ENCODE results near the gene PLCB1.

PLCB1 gene

DNA sequence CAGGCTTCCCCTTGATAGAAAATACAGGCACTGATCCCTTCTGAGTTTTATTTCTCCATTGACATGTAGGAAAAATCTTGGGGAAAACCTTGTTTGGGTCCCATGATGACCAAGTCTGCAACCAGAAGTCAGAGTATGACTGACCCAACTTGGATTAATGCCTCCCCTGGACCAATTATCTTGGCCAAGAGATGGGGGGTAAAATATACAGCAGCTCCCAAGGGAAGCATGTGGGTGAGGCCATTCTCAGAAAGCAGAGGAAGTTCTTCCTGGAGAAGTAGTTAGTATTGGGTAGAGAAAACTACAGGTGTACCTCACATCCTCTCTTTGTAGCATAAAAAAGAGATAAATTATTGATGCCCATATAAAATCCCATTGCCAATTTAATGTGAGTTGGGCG, 651.7 kb downstream of the PLCB1 start:
- Mint-ChIP-seq H3K36me3 (no peaks in the 10 kb centered on the region), H3K4me3 (no peak overlapping the region), H3K4me1 (no peaks in the 10 kb centered on the region), H3K27ac (no peak overlapping the region), H3K27me3 (no peaks in the 10 kb centered on the region), H3K9me3 (peaks cover 3% of the 10 kb centered on the region)
- DNase-seq (ENCODE audit: low spot score in 2 of 2) (no peak), ATAC-seq (ENCODE audit: low read depth) (no peak)

GRCh38 chr20:8786383-8786782, 654.3 kb downstream of the PLCB1 start:
- no peak overlapping the region for H3K27ac Mint-ChIP-seq
- DNase-seq (ENCODE audit: low spot score in 2 of 2) (no peak), ATAC-seq (ENCODE audit: low read depth) (no peak)
- no peaks in the 10 kb centered on the region for H3K9me3 Mint-ChIP-seq
- no peak overlapping the region for H3K4me3 Mint-ChIP-seq
- H3K4me1 Mint-ChIP-seq = no peaks in the 10 kb centered on the region
- H3K27me3 Mint-ChIP-seq = no peaks in the 10 kb centered on the region
- H3K36me3 Mint-ChIP-seq = no peaks in the 10 kb centered on the region

DNA sequence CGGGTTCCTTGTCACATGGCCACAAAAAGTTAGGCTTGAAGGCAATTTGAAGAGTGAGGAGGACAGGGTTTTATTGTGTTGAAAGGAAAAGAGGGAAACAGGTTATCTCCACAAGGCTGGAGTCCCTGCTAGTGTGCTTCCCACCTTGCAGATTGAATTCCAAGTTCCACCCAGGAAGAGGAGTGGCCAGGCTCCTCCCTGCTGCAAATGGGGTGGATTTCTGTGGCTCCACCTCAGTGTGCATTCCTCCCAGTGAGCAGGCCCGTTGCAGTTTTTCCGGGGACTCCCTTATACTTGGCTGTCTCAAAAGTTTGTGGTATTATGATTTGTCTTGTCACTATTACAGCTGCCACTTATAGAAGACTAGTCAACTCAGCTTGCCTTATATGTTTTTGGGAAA, 655.0 kb downstream of the PLCB1 start:
- ATAC-seq (ENCODE audit: low read depth) (no peak), DNase-seq (ENCODE audit: low spot score in 2 of 2) (no peak)
- no peak overlapping the region for H3K4me3 Mint-ChIP-seq
- H3K9me3 Mint-ChIP-seq = no peaks in the 10 kb centered on the region
- H3K4me1 Mint-ChIP-seq = no peaks in the 10 kb centered on the region
- H3K27me3 Mint-ChIP-seq = no peaks in the 10 kb centered on the region
- H3K27ac Mint-ChIP-seq = no peak overlapping the region
- H3K36me3 Mint-ChIP-seq = no peaks in the 10 kb centered on the region

DNA sequence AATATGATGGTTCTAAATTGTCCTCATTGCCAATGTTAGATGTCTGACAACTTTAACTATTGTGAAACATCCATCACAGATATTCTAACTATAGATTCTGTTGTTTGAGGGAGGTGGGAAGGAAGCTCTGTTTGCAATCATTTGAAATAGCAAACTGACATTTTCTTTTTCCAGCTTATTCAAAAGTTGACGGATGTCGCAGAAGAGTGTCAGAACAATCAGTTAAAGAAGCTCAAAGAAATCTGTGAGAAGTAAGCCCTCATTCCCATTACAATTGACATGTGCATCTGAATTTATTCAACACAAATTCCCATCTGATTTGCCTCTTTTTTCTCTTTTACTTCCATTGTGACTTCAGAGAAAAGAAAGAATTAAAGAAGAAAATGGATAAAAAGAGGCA, 656.2 kb downstream of the PLCB1 start:
- ATAC-seq (ENCODE audit: low read depth) (no peak), DNase-seq (ENCODE audit: low spot score in 2 of 2) (no peak)
- no peaks in the 10 kb centered on the region for H3K9me3 Mint-ChIP-seq
- H3K27ac Mint-ChIP-seq = no peak overlapping the region
- no peak overlapping the region for H3K4me3 Mint-ChIP-seq
- H3K27me3 Mint-ChIP-seq = no peaks in the 10 kb centered on the region
- no peaks in the 10 kb centered on the region for H3K4me1 Mint-ChIP-seq
- H3K36me3 Mint-ChIP-seq = no peaks in the 10 kb centered on the region

- no peaks in the 10 kb centered on the region for H3K4me1 Mint-ChIP-seq
- no peak overlapping the region for H3K27ac Mint-ChIP-seq
- no peak for DNase-seq (ENCODE audit: low spot score in 2 of 2)
- no peaks in the 10 kb centered on the region for H3K9me3 Mint-ChIP-seq
- ATAC-seq (ENCODE audit: low read depth) = no peak
- H3K27me3 Mint-ChIP-seq = no peaks in the 10 kb centered on the region
- no peak overlapping the region for H3K4me3 Mint-ChIP-seq
- no peaks in the 10 kb centered on the region for H3K36me3 Mint-ChIP-seq
These were observed 656.8 kb downstream of the PLCB1 start for GRCh38 chr20:8788831-8789230.

- Mint-ChIP-seq H3K27me3 (no peaks in the 10 kb centered on the region), H3K36me3 (no peaks in the 10 kb centered on the region), H3K4me1 (no peaks in the 10 kb centered on the region), H3K27ac (no peak overlapping the region), H3K9me3 (no peaks in the 10 kb centered on the region), H3K4me3 (no peak overlapping the region)
- no peak for ATAC-seq (ENCODE audit: low read depth)
- no peak for DNase-seq (ENCODE audit: low spot score in 2 of 2)
These were observed 658.5 kb downstream of the PLCB1 start for GRCh38 chr20:8790442-8791074.

- Mint-ChIP-seq H3K4me1 (no peaks in the 10 kb centered on the region), H3K27me3 (no peaks in the 10 kb centered on the region), H3K9me3 (no peaks in the 10 kb centered on the region), H3K36me3 (no peaks in the 10 kb centered on the region), H3K27ac (no peak overlapping the region), H3K4me3 (no peak overlapping the region)
- no peak for ATAC-seq (ENCODE audit: low read depth)
- DNase-seq (ENCODE audit: low spot score in 2 of 2) = no peak
These were observed 663.3 kb downstream of the PLCB1 start for GRCh38 chr20:8795404-8795803.

GRCh38 chr20:8796088-8796660, 664.1 kb downstream of the PLCB1 start:
- Mint-ChIP-seq H3K4me1 (no peaks in the 10 kb centered on the region), H3K27me3 (no peaks in the 10 kb centered on the region), H3K27ac (no peak overlapping the region), H3K4me3 (no peak overlapping the region), H3K9me3 (peaks cover under 1% of the 10 kb centered on the region), H3K36me3 (no peaks in the 10 kb centered on the region)
- ATAC-seq (ENCODE audit: low read depth) = no peak
- no peak for DNase-seq (ENCODE audit: low spot score in 2 of 2)

- no peaks in the 10 kb centered on the region for H3K36me3 Mint-ChIP-seq
- no peak for ATAC-seq (ENCODE audit: low read depth)
- DNase-seq (ENCODE audit: low spot score in 2 of 2) = no peak
- no peak overlapping the region for H3K27ac Mint-ChIP-seq
- no peak overlapping the region for H3K4me3 Mint-ChIP-seq
- H3K9me3 Mint-ChIP-seq = peaks cover 4% of the 10 kb centered on the region
- H3K4me1 Mint-ChIP-seq = no peaks in the 10 kb centered on the region
- peaks cover 2% of the 10 kb centered on the region for H3K27me3 Mint-ChIP-seq
These were observed 666.4 kb downstream of the PLCB1 start for GRCh38 chr20:8798505-8798904.

GRCh38 chr20:8800089-8800488, 668.0 kb downstream of the PLCB1 start:
- Mint-ChIP-seq H3K27ac (no peak overlapping the region), H3K4me3 (no peak overlapping the region), H3K36me3 (no peaks in the 10 kb centered on the region), H3K4me1 (no peaks in the 10 kb centered on the region), H3K9me3 (peaks cover 4% of the 10 kb centered on the region), H3K27me3 (peaks cover 2% of the 10 kb centered on the region)
- DNase-seq (ENCODE audit: low spot score in 2 of 2) = no peak
- no peak for ATAC-seq (ENCODE audit: low read depth)

DNA sequence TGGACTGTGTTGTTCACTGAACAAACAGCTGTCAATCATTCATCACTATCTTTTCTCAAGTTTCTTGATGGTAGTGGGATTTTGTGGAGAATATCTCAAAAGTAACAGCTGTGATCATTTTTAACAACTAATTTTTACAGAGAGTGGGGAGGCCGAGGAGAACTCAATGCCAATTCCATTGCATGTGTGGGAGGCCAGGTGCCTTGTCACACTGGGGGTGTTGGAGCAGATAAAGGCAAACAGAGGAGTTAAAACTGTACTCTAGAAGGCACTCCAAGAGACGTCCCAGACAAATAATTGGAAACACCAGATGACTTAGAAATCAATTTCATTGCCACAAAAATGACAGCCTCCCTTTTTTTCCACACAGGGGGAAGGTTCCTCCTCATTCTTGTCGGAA, 669.6 kb downstream of the PLCB1 start:
- H3K4me3 Mint-ChIP-seq = no peak overlapping the region
- no peak overlapping the region for H3K27ac Mint-ChIP-seq
- no peaks in the 10 kb centered on the region for H3K36me3 Mint-ChIP-seq
- ATAC-seq (ENCODE audit: low read depth) (no peak), DNase-seq (ENCODE audit: low spot score in 2 of 2) (no peak)
- H3K4me1 Mint-ChIP-seq = no peaks in the 10 kb centered on the region
- peaks cover 4% of the 10 kb centered on the region for H3K9me3 Mint-ChIP-seq
- H3K27me3 Mint-ChIP-seq = peaks cover 2% of the 10 kb centered on the region

GRCh38 chr20:8803065-8803464, 671.0 kb downstream of the PLCB1 start:
- Mint-ChIP-seq H3K36me3 (no peaks in the 10 kb centered on the region), H3K9me3 (peaks cover 4% of the 10 kb centered on the region), H3K4me1 (no peaks in the 10 kb centered on the region), H3K4me3 (no peak overlapping the region), H3K27ac (no peak overlapping the region), H3K27me3 (peaks cover 2% of the 10 kb centered on the region)
- DNase-seq (ENCODE audit: low spot score in 2 of 2) (no peak), ATAC-seq (ENCODE audit: low read depth) (no peak)

DNA sequence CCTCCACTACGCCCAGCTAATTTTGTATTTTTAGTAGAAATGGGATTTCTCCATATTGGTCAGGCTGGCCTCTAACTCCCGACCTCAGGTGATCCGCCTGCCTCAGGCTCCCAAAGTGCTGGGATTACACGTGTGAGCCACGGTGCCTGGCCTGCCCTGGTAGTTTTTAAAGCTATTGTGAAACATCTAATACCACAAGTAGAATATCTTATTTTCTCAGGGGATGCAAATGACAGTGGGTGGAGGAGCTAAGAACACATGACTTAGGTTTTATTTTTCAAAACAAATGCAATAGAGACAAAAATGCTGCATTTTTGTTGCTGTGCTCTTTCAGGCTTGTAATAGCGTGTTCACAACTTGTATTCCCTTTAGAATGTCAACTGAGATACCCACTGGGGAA, 671.9 kb downstream of the PLCB1 start:
- ATAC-seq (ENCODE audit: low read depth) (no peak), DNase-seq (ENCODE audit: low spot score in 2 of 2) (no peak)
- no peaks in the 10 kb centered on the region for H3K36me3 Mint-ChIP-seq
- no peak overlapping the region for H3K4me3 Mint-ChIP-seq
- H3K27ac Mint-ChIP-seq = no peak overlapping the region
- H3K4me1 Mint-ChIP-seq = no peaks in the 10 kb centered on the region
- H3K27me3 Mint-ChIP-seq = peaks cover 2% of the 10 kb centered on the region
- peaks cover 4% of the 10 kb centered on the region for H3K9me3 Mint-ChIP-seq

GRCh38 chr20:8805737-8806442, 673.8 kb downstream of the PLCB1 start:
- H3K36me3 Mint-ChIP-seq = no peaks in the 10 kb centered on the region
- no peak overlapping the region for H3K27ac Mint-ChIP-seq
- peaks cover 2% of the 10 kb centered on the region for H3K27me3 Mint-ChIP-seq
- ATAC-seq (ENCODE audit: low read depth) (no peak), DNase-seq (ENCODE audit: low spot score in 2 of 2) (no peak)
- peaks cover 4% of the 10 kb centered on the region for H3K9me3 Mint-ChIP-seq
- no peak overlapping the region for H3K4me3 Mint-ChIP-seq
- H3K4me1 Mint-ChIP-seq = no peaks in the 10 kb centered on the region
